Activated CD8-positive, alpha-beta memory T cell treated with anti-CD3 and anti-CD28 coated beads, Interleukin-2, amount 50 U/mL, for 24 hours (primary cell): ENCODE results near the gene GPR148.

Experiments used
- DNase-seq: peaks from one replicate; pipeline ENCODE4 v3.0.0-alpha.2; 2020; ENCODE audit errors: extremely low read depth

The GPR148 gene

GRCh38 chr2:130749641-130750040, 20.8 kb downstream of the GPR148 start:
- DNase-seq, result no peak

GRCh38 chr2:130754811-130755210, 25.9 kb downstream of the GPR148 start:
- DNase-seq, result no peak

- no peak for DNase-seq
These were observed 26.6 kb downstream of the GPR148 start, which contains the start of gene AMER3 for GRCh38 chr2:130755256-130756052. TSS of gene AMER3 (plus strand) at chr2:130755540. CDS start at chr2:130762073, 6,533 bp downstream.

GRCh38 chr2:130756053-130756873, 27.4 kb downstream of the GPR148 start:
- DNase-seq, result no peak

- DNase-seq, result no peak
These were observed 28.2 kb downstream of the GPR148 start for GRCh38 chr2:130756874-130757668.

- no peak for DNase-seq
These were observed 31.3 kb downstream of the GPR148 start for GRCh38 chr2:130759906-130760753.

GRCh38 chr2:130760754-130761751, 32.2 kb downstream of the GPR148 start:
- no peak for DNase-seq

- DNase-seq, result no peak
These were observed 33.4 kb downstream of the GPR148 start for GRCh38 chr2:130762031-130762909.

GRCh38 chr2:130762910-130763385, 34.1 kb downstream of the GPR148 start:
- no peak for DNase-seq

- no peak for DNase-seq
These were observed 34.5 kb downstream of the GPR148 start for GRCh38 chr2:130763405-130763804.

GRCh38 chr2:130764035-130764820, 35.4 kb downstream of the GPR148 start:
- DNase-seq, result no peak

GRCh38 chr2:130764821-130765115, 35.9 kb downstream of the GPR148 start:
- no peak for DNase-seq

GRCh38 chr2:130765464-130765863, 36.6 kb downstream of the GPR148 start:
- no peak for DNase-seq

- no peak for DNase-seq
These were observed 37.2 kb downstream of the GPR148 start for GRCh38 chr2:130766037-130766436.

GRCh38 chr2:130766711-130767407, 38.0 kb downstream of the GPR148 start:
- DNase-seq, result no peak

GRCh38 chr2:130767408-130767775, 38.5 kb downstream of the GPR148 start:
- no peak for DNase-seq

- no peak for DNase-seq
These were observed 39.5 kb downstream of the GPR148 start for GRCh38 chr2:130768191-130768855.
